ENCODE data around the gene ABCC3.

ABCC3 gene

DNA sequence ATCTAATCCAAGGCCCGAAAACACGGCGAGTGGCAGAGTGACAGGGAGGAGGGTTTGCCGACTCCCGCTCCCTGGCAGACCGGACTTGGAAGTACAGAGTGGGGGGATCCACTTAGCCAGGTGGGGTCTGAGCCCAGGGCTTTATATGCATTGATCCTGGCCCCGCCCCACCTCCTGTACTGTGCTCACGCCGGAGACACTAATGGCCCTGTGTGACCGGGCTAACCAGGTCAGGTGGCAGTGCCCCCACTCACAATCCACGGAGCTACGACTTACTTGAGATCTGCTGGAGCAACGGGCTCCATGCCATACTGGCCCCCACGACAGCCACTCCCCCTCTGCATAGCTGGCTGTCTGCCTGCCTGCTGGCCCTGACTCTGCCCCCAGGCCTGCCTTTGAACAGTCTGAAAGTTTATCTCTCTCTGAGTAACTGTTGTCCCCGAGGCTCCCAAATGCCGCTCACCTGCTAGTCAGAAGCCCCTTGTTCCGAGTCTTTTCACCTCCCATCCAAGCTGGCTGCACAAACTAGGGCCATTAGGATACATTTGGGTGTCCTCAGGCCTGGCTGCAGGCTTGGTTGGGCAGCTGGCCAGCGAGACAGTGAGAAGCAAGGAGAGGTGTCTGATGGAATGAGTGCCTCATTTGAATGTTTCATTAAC, 46.2 kb upstream of the ABCC3 start:
- no peak for DNase-seq (ENCODE audit: low spot score)
- TF ChIP-seq, protein P1, sequence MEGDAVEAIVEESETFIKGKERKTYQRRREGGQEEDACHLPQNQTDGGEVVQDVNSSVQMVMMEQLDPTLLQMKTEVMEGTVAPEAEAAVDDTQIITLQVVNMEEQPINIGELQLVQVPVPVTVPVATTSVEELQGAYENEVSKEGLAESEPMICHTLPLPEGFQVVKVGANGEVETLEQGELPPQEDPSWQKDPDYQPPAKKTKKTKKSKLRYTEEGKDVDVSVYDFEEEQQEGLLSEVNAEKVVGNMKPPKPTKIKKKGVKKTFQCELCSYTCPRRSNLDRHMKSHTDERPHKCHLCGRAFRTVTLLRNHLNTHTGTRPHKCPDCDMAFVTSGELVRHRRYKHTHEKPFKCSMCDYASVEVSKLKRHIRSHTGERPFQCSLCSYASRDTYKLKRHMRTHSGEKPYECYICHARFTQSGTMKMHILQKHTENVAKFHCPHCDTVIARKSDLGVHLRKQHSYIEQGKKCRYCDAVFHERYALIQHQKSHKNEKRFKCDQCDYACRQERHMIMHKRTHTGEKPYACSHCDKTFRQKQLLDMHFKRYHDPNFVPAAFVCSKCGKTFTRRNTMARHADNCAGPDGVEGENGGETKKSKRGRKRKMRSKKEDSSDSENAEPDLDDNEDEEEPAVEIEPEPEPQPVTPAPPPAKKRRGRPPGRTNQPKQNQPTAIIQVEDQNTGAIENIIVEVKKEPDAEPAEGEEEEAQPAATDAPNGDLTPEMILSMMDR (IDR thresholded peaks at IDR 0.05; ENCODE audit: extremely low read depth, missing control alignments): no peak

DNA sequence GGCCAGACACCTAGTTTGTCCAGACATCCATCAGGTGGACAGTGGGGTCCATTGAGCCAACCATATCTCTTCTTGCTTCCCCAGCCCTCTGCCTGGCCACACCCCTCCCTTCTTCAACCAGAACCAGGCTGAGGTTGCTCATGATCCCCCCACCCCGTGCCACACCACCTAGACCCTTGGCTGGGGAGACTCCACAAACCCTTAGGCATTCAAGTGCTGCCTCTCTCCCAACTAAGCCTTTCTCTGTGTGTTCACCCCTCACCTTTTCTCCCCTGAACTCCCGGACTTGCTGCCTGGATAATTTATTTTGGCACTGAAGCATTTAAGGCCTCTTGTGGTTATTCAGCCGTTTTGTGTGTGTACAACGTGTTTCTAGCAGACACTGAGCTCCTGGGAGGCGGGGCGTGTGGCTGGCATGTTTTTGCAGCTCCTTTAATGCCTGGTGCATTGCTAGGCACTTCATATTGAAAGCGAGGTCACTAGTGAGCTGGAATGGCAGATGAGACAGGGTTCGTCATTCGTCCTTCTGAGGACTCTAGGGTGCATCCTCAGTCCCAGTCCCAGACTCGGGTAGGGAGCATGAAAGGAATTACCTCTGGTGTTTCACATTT, 45.5 kb upstream of the ABCC3 start:
- TF ChIP-seq, protein P1 (IDR thresholded peaks at IDR 0.05; ENCODE audit: extremely low read depth, missing control alignments): no peak
- no peak for DNase-seq (ENCODE audit: low spot score)

DNA sequence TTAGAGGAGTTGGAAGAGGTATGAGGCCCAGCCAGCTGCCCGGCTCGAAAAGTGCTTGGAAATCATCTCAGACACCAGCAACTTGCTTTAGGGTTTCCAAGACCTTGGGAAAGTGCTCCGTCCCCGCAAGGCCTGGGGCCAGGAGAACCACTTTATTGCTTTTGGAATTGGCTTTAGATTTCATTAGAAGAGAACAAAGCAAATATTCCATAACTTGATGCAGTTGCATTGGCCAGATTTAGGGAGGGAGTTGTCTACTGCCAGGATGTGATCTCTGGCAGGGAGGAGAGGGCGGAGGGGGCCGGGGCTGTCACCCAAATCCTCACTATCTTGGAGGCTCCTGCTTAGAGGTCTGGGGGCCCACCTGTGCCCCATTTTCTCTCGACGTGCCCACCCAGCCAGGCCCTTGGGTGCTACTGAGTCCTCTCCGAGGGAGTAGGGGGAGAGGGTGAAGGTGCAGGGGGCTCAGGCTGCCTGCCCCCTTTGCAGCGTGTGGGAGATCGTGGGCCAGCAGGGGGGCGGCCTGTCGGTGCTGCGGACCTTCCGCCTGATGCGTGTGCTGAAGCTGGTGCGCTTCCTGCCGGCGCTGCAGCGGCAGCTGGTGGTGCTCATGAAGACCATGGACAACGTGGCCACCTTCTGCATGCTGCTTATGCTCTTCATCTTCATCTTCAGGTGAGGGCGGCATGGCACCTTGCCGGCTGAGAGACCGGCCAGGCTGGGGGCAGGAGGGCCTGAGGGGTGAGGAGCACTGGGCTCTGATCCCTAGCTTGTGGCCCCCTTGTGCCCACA, 43.5 kb upstream of the ABCC3 start:
- no peak for DNase-seq (ENCODE audit: low spot score)
- TF ChIP-seq, protein P1 (IDR thresholded peaks at IDR 0.05; ENCODE audit: extremely low read depth, missing control alignments): no peak

DNA sequence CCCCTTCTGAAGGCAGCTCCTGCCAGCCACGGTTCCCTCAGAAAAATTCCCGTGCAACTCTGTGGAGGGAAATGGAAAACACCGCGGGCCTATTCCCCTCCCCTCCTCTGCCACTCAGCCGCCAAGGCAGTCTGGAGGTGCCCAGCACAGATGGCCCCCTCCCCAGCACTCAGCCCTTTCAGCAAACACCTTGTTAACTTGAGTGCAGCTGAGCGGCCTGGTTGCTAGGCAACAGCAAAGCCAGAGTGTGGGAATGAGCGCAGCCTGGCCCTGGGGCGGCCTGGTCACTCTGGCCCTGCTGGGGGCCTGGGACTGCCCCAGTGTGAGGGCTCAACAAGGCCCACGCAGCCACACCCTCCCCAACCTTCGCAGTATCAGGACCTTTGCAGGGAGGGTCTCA, 41.4 kb upstream of the ABCC3 start:
- TF ChIP-seq, protein P1 (IDR thresholded peaks at IDR 0.05; ENCODE audit: extremely low read depth, missing control alignments): no peak
- no peak for DNase-seq (ENCODE audit: low spot score)

DNA sequence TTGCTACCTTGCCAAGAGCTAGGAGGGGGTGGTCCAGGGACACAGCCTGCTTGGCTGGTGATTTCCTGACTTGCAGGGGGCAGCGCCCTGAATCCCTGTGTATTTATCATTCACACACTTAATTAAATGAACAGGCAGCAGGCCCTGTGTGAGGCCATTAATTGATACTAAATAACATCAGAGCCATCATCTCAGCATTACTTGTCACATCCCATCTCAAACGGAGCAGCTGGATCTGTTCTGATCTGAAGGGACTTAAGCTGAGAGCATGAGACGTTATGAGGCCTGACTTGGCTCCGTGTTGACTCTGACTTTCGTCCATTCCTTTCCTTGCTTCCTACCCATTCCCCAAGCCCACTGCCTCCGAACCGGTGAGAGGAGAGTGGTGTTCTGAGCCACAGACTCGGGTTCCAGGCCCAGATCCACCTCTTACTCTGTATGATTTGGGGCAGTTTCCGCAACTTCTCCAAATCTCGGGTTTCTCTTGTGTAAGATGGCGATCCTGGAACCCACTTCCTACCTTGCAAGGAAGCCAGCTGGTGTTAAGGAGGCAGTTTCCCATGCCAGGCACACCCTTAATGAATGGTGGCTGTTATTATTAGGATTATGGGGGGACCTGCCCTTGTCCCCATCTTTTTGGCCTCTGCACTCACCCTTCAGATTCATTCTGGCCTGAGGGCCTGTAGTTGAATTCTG, 40.4 kb upstream of the ABCC3 start:
- TF ChIP-seq, protein P1 (IDR thresholded peaks at IDR 0.05; ENCODE audit: extremely low read depth, missing control alignments): no peak
- DNase-seq (ENCODE audit: low spot score): no peak

DNA sequence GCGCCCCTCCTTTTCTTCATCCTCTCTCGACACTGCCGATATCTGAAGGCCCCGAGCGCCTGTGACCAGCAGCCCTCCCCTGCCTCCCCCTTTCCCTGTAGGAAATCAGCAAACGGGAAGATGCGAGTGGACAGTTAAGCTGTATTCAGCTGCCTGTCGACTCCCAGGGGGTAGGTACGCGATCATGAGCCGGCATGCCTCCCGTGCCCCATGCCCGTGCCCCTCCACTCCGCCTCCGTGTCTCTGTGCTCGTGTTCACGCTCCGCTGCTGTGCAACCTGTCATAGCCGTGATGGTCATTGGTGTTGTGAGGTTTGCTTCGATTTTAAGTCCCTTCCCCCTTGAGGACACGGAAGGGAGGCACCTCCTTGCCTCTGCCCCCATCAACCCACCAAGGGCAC, 39.8 kb upstream of the ABCC3 start:
- TF ChIP-seq, protein P1 (IDR thresholded peaks at IDR 0.05; ENCODE audit: extremely low read depth, missing control alignments): no peak
- no peak for DNase-seq (ENCODE audit: low spot score)
